Right lung (tissue), 5 donors: Measurements from ENCODE around the gene SIAE. TPM values are rescaled to one million over a fixed set of nuclear protein-coding genes. Genes with fewer than 3 reads are reported as not detected.

ENCODE experiments used
- polyA plus RNA-seq, 5 donors: library from polyadenylated mRNA; unstranded; fragments of 120-200 nt; gene quantifications; one replicate each; pipeline versions ENCODE4 v1.2.1 to v1.2.3, GENCODE V29; 2013; ENCODE audit warnings: inconsistent platforms in 1 of 5, low replicate concordance in 1 of 5; ENCODE audit not compliant: insufficient read length in 5 of 5, insufficient read depth in 1 of 5

The SIAE gene
- polyA plus RNA-seq, 5 donors, result 13.8 to 17.5 (median 14.7) TPM

Other genes starting within 250 kb of the SIAE start
- not detected for gene OR8B4, start 248.9 kb downstream of the SIAE start, polyA plus RNA-seq
- gene OR8B8, start 228.0 kb downstream of the SIAE start, polyA plus RNA-seq, result not detected
- gene OR8B12, start 130.1 kb downstream of the SIAE start, polyA plus RNA-seq, result not detected
- under 1 TPM in 3 of 5 donors, not detected in 2; 0.03 to 0.06 (median 0.04) TPM for gene OR8A1, start 103.7 kb downstream of the SIAE start, polyA plus RNA-seq
- gene PANX3, start 62.3 kb downstream of the SIAE start, polyA plus RNA-seq, result under 1 TPM in 1 of 5 donors, not detected in 4; 0.08 TPM
- 10 to 100 TPM; 34.8 to 38.9 (median 38.3) TPM for gene TBRG1, start 50.9 kb downstream of the SIAE start, polyA plus RNA-seq
- 10 to 100 TPM; 12.3 to 19.1 (median 15.6) TPM for gene SPA17, start 165 bp upstream of the SIAE start, polyA plus RNA-seq
- 10 to 100 TPM; 15.8 to 30.2 (median 21.5) TPM for gene NRGN, start 66.2 kb upstream of the SIAE start, polyA plus RNA-seq
- gene VSIG2, start 78.5 kb upstream of the SIAE start, polyA plus RNA-seq, result 10 to 100 TPM; 22.5 to 32.9 (median 28.8) TPM
- gene ESAM, start 88.6 kb upstream of the SIAE start, polyA plus RNA-seq, result 100 to 1,000 TPM in 4 of 5 donors, 10 to 100 TPM in 1; 98.1 to 144 (median 116) TPM
- 10 to 100 TPM; 36.6 to 45.9 (median 40.7) TPM for gene MSANTD2, start 126.7 kb upstream of the SIAE start, polyA plus RNA-seq
- gene ROBO3, start 191.7 kb upstream of the SIAE start, polyA plus RNA-seq, result 10 to 100 TPM; 34.8 to 64.9 (median 47.9) TPM
- gene ROBO4, start 224.1 kb upstream of the SIAE start, polyA plus RNA-seq, result 10 to 100 TPM; 26.0 to 63.9 (median 42.5) TPM
- not detected for gene HEPN1, start 245.5 kb upstream of the SIAE start, polyA plus RNA-seq